ENCODE measurements around the gene IFNG-AS1.

Gene IFNG-AS1

DNA sequence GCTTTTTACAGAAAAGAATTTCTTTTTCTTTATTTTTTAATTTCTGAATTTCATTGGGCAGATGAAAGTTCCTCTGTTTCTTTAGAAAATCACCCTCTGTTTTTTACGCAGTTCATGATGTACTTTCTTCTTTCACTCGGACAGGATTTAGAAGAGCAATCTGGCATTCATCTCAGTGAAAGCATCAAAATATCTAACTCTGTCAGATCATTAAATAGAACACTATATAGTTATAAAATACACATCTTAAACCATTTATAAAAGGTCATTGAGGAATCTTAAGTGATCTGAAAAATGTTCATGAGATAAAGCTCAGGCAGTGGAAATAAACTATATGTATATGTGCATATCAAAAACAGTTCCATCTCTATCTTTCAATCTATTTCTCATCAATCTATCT lies 3.9 kb downstream of the IFNG-AS1 start:
- Histone ChIP-seq H3K27ac (no peak overlapping the region), H3K36me3 (no peaks in the 10 kb centered on the region), H3K27me3 (no peaks in the 10 kb centered on the region), H3K9me3 (no peaks in the 10 kb centered on the region), H3K4me1 (ENCODE audit: control insufficient read depth in 1 of 2, insufficient read depth in 1 of 2, low read depth in 1 of 2, low read length in 1 of 2) (no peaks in the 10 kb centered on the region), H3K4me3 (ENCODE audit: low read depth in 1 of 2, low read length in 1 of 2) (no peak overlapping the region)
- TF ChIP-seq CTCF (IDR thresholded peaks at IDR 0.05): no peak

DNA sequence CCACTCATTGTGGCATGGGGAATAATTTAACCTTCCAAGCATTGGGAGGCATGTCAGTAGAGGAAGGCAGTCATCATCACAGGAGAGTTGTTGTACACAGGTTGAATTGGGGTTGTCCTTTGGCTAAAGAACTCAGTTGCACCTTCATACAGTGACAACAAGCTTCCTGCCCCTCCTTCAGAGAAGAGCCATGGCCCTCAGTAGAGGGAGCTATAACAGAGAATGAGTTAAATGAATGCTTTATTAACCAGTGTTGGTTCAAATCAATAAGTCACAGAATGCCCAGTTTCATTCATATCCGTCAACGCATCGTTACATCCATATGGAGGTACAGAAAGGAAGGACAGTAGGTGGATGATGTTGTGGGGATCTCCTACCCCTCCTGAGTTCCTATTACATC lies 4.8 kb downstream of the IFNG-AS1 start:
- no peak overlapping the region for H3K4me3 ChIP-seq (ENCODE audit: low read depth in 1 of 2, low read length in 1 of 2)
- H3K36me3 ChIP-seq: no peaks in the 10 kb centered on the region
- H3K4me1 ChIP-seq (ENCODE audit: control insufficient read depth in 1 of 2, insufficient read depth in 1 of 2, low read depth in 1 of 2, low read length in 1 of 2): no peaks in the 10 kb centered on the region
- H3K27ac ChIP-seq: no peak overlapping the region
- no peak for TF ChIP-seq CTCF (IDR thresholded peaks at IDR 0.05)
- no peaks in the 10 kb centered on the region for H3K27me3 ChIP-seq
- H3K9me3 ChIP-seq: no peaks in the 10 kb centered on the region

DNA sequence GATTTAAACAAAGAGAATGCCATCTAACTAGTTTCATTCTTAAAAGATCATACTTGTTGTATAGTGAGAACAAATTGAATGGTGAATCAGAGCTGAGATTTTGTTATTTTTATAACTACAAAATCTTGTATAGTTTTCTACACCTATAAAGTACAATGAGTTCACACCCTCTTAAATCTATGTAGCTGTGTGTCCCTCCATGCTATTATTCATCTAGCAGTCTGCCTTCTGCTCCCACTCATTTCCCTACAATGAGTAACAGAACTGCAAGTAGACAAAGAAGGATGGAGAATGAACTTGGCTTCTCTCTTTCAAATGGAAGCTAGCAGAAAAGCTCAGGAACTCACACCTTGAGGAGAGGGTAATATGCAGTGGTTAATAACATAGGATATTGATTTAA lies 7.1 kb downstream of the IFNG-AS1 start:
- Histone ChIP-seq H3K27ac (no peak overlapping the region), H3K36me3 (no peaks in the 10 kb centered on the region)
- TF ChIP-seq CTCF (IDR thresholded peaks at IDR 0.05): no peak

DNA sequence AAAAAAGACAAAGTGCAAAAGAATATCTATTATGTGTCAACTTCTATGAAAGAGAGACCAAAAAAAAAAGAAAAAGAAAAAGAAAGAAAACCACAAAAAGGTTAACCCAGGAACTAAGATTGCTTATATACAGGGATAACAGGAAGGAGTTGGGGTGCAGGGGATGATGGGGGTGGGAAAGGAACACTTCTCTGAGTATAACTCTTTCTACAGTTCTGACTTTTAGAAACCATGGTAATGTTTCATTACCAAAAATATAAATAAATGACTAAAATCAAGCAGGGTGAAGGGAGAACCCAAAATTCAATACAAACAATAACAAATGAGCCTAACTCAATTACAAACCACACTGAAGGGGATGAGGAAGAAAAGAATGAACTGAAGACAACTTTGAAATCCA lies 9.1 kb downstream of the IFNG-AS1 start:
- no peak for TF ChIP-seq CTCF (IDR thresholded peaks at IDR 0.05)
- no peaks in the 10 kb centered on the region for H3K27me3 ChIP-seq
- no peaks in the 10 kb centered on the region for H3K4me1 ChIP-seq (ENCODE audit: control insufficient read depth in 1 of 2, insufficient read depth in 1 of 2, low read depth in 1 of 2, low read length in 1 of 2)
- no peaks in the 10 kb centered on the region for H3K36me3 ChIP-seq
- no peaks in the 10 kb centered on the region for H3K9me3 ChIP-seq
- H3K27ac ChIP-seq: no peak overlapping the region
- no peak overlapping the region for H3K4me3 ChIP-seq (ENCODE audit: low read depth in 1 of 2, low read length in 1 of 2)

More for the DNA sequence above, 7.1 kb downstream of the IFNG-AS1 start:
- H3K4me3 ChIP-seq (ENCODE audit: low read depth in 1 of 2, low read length in 1 of 2): no peak overlapping the region
- no peaks in the 10 kb centered on the region for H3K9me3 ChIP-seq
- no peaks in the 10 kb centered on the region for H3K4me1 ChIP-seq (ENCODE audit: control insufficient read depth in 1 of 2, insufficient read depth in 1 of 2, low read depth in 1 of 2, low read length in 1 of 2)
- no peaks in the 10 kb centered on the region for H3K27me3 ChIP-seq

GRCh38 chr12:67999244-67999643 lies 10.0 kb downstream of the IFNG-AS1 start:
- no peak overlapping the region for H3K27ac ChIP-seq
- TF ChIP-seq CTCF (IDR thresholded peaks at IDR 0.05): no peak
- H3K36me3 ChIP-seq: no peaks in the 10 kb centered on the region
- H3K4me3 ChIP-seq (ENCODE audit: low read depth in 1 of 2, low read length in 1 of 2): no peak overlapping the region
- no peaks in the 10 kb centered on the region for H3K9me3 ChIP-seq
- H3K4me1 ChIP-seq (ENCODE audit: control insufficient read depth in 1 of 2, insufficient read depth in 1 of 2, low read depth in 1 of 2, low read length in 1 of 2): no peaks in the 10 kb centered on the region
- no peaks in the 10 kb centered on the region for H3K27me3 ChIP-seq

Measured in neutrophil (primary cell).